Measurements from ENCODE around the gene ELAVL1. TPM values are rescaled to one million over a fixed set of nuclear protein-coding genes. Genes with fewer than 3 reads are reported as not detected.
A peak's percentile ranks its signal among the peaks of the same experiment; 100 is the strongest.

ELAVL1 gene
- total RNA-seq, 1 donor from 2014 or later: 108 TPM

DNA sequence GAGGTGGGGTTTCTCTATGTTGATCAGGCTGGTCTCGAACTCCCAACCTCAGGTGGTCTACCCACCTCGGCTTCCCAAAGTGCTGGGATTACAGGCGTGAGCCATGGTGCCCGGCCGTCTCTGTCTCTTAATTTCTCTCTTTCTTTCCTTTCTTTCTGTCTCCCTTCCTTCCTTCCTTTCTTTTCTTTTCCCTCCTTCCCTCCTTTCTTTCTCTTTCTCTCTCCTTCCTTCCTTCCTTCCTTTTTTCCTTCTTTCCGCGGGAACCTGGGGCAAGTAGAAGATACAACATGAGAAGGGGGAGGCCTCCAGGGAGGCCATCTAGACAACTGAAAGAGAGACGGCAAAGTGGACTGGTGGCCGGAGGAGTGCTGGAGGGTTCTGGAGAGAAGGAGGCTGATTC, 15.2 kb upstream of the ELAVL1 start:
- no peaks in the 10 kb centered on the region for H3K4me1 Mint-ChIP-seq
- H3K9me3 ChIP-seq (ENCODE audit: low read depth): no peaks in the 10 kb centered on the region
- no peaks in the 10 kb centered on the region for H3K79me2 ChIP-seq (ENCODE audit: low read depth)
- no peak overlapping the region for H3K4me3 Mint-ChIP-seq
- H3K36me3 Mint-ChIP-seq: peaks cover 9% of the 10 kb centered on the region
- H3K36me3 ChIP-seq: no peaks in the 10 kb centered on the region
- no peak overlapping the region for H3K27ac ChIP-seq
- no peaks in the 10 kb centered on the region for H3K9me3 Mint-ChIP-seq
- H3K4me3 ChIP-seq: no peak overlapping the region
- no peaks in the 10 kb centered on the region for H4K20me1 ChIP-seq (ENCODE audit: low read depth)
- TF ChIP-seq EZH2 (IDR thresholded peaks at IDR 0.05): no peak
- no peak for TF ChIP-seq EZH2phosphoT487 (IDR thresholded peaks at IDR 0.05)
- TF ChIP-seq, protein P1, sequence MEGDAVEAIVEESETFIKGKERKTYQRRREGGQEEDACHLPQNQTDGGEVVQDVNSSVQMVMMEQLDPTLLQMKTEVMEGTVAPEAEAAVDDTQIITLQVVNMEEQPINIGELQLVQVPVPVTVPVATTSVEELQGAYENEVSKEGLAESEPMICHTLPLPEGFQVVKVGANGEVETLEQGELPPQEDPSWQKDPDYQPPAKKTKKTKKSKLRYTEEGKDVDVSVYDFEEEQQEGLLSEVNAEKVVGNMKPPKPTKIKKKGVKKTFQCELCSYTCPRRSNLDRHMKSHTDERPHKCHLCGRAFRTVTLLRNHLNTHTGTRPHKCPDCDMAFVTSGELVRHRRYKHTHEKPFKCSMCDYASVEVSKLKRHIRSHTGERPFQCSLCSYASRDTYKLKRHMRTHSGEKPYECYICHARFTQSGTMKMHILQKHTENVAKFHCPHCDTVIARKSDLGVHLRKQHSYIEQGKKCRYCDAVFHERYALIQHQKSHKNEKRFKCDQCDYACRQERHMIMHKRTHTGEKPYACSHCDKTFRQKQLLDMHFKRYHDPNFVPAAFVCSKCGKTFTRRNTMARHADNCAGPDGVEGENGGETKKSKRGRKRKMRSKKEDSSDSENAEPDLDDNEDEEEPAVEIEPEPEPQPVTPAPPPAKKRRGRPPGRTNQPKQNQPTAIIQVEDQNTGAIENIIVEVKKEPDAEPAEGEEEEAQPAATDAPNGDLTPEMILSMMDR (IDR thresholded peaks at IDR 0.05): no peak
- H3K27me3 ChIP-seq: no peaks in the 10 kb centered on the region
- H3K27me3 Mint-ChIP-seq (ENCODE audit: insufficient read depth, low read depth): peaks cover 6% of the 10 kb centered on the region
- no peak overlapping the region for H3K4me2 ChIP-seq
- peak overlapping the region; percentile 5 for H3K27ac Mint-ChIP-seq
- no peak overlapping the region for H2AFZ ChIP-seq (replicated peaks)
- no peak for DNase-seq (ENCODE audit: low spot score)
- no peak overlapping the region for H3K9ac ChIP-seq
- H3K4me1 ChIP-seq: no peaks in the 10 kb centered on the region
- H3F3A ChIP-seq (ENCODE audit: low read depth): no peaks in the 10 kb centered on the region

DNA sequence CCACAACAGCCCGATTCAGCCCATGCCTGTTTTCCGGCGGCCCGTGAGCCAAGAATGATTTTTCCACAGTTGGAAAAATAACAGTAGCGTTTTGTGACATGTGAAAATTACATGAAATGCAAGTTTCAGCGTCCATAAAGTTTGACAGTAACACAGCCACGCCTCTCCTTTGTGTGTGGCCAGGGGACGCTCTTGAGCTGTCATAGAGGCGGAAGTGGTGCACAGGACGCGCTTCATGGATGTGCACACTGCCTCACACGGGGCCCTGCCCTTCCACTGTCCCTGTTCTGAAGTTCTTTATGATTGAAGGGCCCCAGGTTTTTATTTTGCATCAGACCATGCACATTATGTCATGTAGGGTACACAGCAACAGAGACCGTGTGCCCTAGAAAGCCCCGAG, 12.4 kb upstream of the ELAVL1 start:
- Histone ChIP-seq H3K4me1 (no peaks in the 10 kb centered on the region), H3K4me2 (no peak overlapping the region), H3K36me3 (no peaks in the 10 kb centered on the region), H3K79me2 (ENCODE audit: low read depth) (no peaks in the 10 kb centered on the region), H4K20me1 (ENCODE audit: low read depth) (no peaks in the 10 kb centered on the region), H3F3A (ENCODE audit: low read depth) (no peaks in the 10 kb centered on the region), H3K4me3 (no peak overlapping the region), H2AFZ (replicated peaks) (no peak overlapping the region), H3K27me3 (no peaks in the 10 kb centered on the region), H3K9me3 (ENCODE audit: low read depth) (no peaks in the 10 kb centered on the region), H3K27ac (no peak overlapping the region), H3K9ac (no peak overlapping the region)
- H3K4me1 Mint-ChIP-seq: no peaks in the 10 kb centered on the region
- peaks cover 7% of the 10 kb centered on the region for H3K36me3 Mint-ChIP-seq
- DNase-seq (ENCODE audit: low spot score): peak; percentile 52
- H3K4me3 Mint-ChIP-seq: no peak overlapping the region
- no peak overlapping the region for H3K27ac Mint-ChIP-seq
- no peak for TF ChIP-seq EZH2phosphoT487 (IDR thresholded peaks at IDR 0.05)
- TF ChIP-seq, protein P1 (IDR thresholded peaks at IDR 0.05): peak; percentile 57
- no peak for TF ChIP-seq EZH2 (IDR thresholded peaks at IDR 0.05)
- H3K27me3 Mint-ChIP-seq (ENCODE audit: insufficient read depth, low read depth): peaks cover 6% of the 10 kb centered on the region
- H3K9me3 Mint-ChIP-seq: no peaks in the 10 kb centered on the region

DNA sequence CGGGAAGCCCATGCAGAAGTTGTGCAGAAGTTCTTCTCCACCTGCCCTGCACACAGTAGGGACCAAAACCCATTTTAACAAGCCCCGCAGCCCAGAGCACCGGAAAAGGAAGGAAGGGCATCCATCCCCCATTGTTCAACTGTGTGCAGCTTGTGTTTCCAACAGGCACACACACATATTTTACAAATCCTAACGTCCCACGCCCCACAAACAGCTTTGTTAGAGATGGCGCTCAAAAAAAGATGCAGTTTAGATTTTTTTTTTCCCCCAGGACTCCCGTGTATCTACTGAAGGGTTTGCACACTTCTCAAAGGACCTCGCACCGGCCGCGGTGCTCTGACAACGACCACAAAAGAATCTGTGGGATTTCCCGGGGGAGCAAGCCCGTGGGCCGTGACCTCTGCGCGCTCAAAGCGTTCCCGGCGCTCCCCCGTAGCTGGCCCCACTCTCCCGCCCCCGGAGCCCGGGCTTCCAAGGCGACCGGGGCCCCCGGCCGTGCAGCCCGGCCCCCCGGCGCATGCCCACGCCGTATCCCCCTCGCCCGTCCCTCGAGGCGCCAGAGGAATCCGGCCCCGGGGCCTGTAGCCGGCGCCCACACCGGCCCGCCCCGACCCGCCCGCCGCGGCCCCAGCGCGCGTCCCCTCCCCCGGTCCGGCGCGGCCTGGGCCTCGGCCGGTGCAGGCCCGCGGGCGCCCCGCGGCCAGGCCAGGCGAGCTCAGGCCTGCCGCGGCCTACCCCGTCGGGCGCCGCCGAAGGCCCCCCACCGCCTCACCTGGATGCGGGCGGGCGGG, 523 bp downstream of the ELAVL1 start:
- Histone ChIP-seq H3K4me3 (peak overlapping the region; percentile 98), H2AFZ (replicated peaks) (no peak overlapping the region), H3K9me3 (ENCODE audit: low read depth) (no peaks in the 10 kb centered on the region), H3K36me3 (no peaks in the 10 kb centered on the region), H3K4me2 (peak overlapping the region; percentile 94), H3K27me3 (no peaks in the 10 kb centered on the region), H3F3A (ENCODE audit: low read depth) (peaks cover 45% of the 10 kb centered on the region), H3K4me1 (peaks cover 27% of the 10 kb centered on the region), H3K9ac (peak overlapping the region; percentile 92), H3K27ac (peak overlapping the region; percentile 81), H4K20me1 (ENCODE audit: low read depth) (peaks cover 50% of the 10 kb centered on the region), H3K79me2 (ENCODE audit: low read depth) (peaks cover 75% of the 10 kb centered on the region)
- Mint-ChIP-seq H3K9me3 (no peaks in the 10 kb centered on the region), H3K27ac (peak overlapping the region; percentile 99), H3K36me3 (peaks cover 10% of the 10 kb centered on the region), H3K4me1 (peaks cover 33% of the 10 kb centered on the region), H3K27me3 (ENCODE audit: insufficient read depth, low read depth) (peaks cover 6% of the 10 kb centered on the region), H3K4me3 (peak overlapping the region; percentile 100)
- TF ChIP-seq, protein P1 (IDR thresholded peaks at IDR 0.05): no peak
- no peak for TF ChIP-seq EZH2phosphoT487 (IDR thresholded peaks at IDR 0.05)
- TF ChIP-seq EZH2 (IDR thresholded peaks at IDR 0.05): no peak
- no peak for DNase-seq (ENCODE audit: low spot score)

Data from neural progenitor cell (in vitro differentiated cells).